ENCODE measurements around the gene SETDB1.

The SETDB1 gene

DNA sequence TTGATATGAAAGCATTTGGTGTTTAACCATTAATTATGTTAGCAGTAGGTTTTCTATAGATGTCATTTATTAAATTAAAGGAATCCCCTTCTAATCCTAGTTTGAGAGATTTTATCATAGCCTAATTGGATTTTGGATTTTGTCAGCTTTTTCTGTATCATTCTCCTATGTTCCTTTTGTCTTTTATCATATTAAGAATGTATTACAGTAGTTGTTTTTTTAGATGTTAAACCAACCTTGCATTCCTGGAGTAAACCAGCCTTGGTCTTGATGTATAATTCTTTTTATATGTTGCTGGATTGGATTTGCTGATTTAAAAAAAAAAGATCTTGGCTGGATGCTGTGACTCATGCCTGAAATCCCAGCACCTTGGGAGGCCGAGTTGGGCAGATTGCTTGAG, 5.6 kb downstream of the SETDB1 start:
- no peak for DNase-seq

DNA sequence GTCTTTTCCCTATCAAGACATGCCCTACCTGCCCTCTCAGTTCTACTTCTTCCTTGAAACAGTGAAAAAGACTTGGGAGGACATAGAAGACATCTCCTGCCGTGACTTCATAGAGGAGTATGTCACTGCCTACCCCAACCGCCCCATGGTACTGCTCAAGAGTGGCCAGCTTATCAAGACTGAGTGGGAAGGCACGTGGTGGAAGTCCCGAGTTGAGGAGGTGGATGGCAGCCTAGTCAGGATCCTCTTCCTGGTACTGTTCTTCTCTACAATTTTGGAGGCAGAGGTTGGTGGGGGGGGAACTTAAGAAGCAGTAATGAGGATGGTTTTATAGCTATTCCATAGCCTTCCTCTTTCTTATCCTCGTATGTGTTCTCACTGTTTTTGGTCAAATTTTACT, 18.7 kb downstream of the SETDB1 start:
- no peak for DNase-seq

DNA sequence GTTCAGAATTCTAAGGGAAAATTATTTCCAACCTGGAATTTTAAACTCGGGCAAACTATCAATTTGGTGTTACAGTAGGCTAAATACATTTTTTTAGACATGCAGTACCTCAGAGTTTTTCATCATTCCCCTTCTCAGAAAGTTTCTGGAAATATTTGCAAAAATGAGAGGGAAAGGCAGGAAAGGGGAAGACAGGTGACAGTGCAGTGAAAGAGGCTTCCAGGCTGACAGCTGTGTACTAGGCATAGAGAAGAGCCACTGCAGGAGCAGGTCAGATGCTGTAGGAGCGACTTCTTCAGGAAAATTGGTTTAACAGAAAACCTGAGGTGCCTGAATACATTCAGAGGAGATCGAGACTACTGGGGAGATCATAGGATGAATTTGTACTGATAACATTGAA, 28.5 kb downstream of the SETDB1 start:
- DNase-seq = no peak

DNA sequence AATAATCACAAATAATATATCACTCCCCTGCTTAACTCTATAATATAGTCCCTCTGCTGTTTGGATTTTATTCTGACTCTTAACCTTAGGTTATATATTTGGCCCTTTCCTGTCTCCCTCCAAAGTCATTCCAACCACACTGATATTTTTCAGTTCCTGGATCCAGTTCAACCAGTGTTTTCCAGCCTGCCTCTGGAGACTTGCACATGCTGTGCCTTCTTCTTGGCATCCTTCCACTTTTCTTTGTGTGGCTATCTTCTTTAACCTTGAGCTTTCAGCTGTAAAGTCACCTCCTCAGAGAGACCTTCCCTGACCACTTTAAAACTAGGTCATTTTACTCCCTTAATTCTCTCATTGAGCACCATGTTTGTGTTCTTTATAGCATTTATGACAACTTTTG, 29.1 kb downstream of the SETDB1 start:
- DNase-seq = no peak

DNA sequence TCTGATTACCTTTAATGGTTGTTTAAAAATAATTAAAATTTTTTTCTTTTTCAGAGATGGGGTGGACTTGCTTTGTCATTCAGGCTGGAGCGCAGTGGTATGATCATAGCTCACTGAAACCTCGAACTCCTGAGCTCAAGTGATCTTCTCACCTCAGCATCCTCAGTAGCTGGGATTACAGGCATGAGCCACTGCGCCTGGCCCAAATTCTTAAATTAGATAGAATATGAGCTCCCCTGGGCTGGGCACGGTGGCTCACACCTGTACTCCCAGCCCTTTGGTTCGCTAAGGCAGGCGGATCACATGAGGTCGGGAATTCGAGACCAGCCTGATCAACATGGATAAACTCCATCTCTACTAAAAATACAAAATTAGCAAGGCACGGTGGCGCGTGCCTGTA, 31.5 kb downstream of the SETDB1 start:
- no peak for DNase-seq

DNA sequence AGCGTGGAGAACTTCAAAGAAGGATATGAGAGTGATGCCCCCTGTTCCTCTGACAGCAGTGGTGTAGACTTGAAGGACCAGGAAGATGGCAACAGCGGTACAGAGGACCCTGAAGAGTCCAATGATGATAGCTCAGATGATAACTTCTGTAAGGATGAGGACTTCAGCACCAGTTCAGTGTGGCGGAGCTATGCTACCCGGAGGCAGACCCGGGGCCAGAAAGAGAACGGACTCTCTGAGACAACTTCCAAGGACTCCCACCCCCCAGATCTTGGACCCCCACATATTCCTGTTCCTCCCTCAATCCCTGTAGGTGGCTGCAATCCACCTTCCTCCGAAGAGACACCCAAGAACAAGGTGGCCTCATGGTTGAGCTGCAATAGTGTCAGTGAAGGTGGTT, 34.5 kb downstream of the SETDB1 start:
- no peak for DNase-seq

DNA sequence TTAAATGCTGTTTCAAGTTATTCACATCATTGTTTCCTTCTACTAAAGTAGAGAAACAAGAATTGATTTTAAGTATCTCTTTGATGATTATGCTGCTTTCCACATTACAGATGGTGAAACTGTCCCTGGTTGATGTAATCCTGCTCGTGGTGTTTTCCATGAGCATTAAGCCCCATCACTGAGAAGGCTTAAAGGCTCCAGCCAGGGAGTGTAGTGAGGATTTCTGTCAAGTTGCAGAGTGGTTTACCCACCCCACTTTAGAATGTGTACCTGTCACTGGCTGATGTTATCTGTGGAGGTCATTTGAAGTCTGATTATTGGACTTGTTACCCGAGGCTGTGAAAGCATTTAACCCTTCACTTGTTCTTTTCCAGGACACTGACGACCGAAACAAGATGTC, 35.6 kb downstream of the SETDB1 start:
- no peak for DNase-seq

DNA sequence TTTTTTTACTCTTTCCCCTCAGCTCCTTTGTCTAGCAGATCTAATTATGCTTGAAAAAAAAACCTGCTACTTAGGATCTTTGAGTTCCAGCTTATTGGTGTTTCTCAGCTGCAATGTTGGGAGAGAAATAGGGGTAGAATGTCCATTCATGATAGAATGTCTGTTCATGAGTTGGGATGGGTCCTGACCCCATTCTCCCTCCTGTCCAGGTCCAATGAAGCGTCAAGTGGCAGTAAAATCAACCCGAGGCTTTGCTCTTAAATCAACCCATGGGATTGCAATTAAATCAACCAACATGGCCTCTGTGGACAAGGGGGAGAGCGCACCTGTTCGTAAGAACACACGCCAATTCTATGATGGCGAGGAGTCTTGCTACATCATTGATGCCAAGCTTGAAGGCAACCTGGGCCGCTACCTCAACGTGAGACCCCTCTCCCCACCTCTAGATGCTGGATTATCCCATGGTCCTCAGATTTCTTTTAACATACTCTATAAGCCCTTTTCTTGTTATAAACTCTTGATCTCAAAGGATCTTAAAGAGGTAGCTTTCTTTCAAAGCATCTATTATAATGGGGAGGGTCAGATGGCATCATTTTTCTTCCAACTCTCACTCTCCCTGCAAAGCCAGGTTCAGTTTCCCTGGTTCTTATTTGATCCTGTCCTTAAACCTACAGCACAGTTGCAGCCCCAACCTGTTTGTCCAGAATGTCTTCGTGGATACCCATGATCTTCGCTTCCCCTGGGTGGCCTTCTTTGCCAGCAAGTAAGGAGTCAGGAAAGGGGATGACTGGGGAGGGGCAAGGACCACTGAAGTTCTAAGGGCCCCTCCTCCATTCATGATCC, 37.4 kb downstream of the SETDB1 start:
- no peak for DNase-seq

DNA sequence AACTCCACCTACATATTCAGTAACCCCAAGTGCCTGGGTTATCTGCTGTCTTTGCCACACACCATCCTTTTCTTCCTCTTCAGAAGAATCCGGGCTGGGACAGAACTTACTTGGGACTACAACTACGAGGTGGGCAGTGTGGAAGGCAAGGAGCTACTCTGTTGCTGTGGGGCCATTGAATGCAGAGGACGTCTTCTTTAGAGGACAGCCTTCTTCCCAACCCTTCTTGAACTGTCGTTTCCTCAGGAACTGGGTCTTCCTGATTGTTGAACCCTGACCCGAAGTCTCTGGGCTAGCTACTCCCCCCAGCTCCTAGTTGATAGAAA, 38.0 kb downstream of the SETDB1 start:
- DNase-seq = no peak

DNA sequence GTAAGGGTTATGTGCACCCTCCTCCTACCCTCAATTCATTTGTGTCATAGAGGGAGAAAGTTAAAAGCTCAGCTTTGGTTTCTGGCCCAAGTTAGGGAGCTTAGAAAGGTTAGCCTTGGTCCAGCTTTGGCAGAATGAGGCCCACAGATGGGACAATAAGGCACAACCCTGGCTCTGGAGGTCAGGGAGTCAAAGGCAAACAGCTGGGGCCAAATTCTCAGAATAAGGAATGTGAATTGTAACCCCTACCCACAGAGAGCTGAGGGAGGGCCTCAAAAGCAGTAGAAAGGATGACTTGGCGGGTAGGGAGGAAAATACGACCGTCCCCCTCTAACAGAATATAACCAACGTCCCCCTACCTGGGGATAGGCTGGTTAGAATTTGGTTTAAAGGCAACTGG, 39.4 kb downstream of the SETDB1 start:
- DNase-seq = no peak

DNA sequence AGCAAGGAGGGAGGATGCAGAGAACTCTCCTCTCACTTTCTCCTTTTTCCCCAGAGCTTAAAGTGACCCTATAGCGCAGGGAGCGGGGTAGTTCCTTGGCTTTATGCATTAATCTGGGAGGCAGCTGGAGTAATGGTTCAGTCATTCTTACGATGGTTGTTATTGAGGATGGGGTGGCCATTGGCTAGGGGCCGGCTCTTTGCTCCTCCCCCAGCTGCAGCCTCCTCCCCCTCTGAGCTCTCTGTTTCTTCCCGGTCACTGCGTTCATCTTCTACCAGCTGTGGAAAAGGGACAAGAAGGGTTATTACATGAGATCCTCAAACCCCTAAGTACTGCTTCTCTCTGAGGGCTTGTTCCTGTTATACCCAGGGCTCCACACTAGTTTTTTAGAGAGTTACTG, 39.8 kb downstream of the SETDB1 start:
- DNase-seq = no peak

DNA sequence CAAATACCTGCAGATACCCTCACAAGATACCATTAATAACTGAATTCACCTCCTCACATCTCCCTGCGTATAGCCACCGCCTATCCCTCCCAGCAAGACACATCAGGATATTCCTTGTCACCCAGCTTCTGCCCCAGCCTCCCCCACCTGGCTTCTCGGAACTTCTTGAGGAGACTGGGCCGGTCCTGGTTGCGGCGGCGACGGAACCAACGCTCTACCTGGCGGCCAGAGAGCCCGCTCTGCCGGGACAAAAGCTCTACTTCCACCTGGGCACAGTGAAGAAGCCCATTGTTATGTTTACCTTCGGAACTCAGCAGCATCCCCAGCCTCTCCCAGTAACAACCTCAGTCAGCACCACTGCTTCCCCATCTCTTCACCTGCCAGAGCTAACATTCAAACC, 41.8 kb downstream of the SETDB1 start:
- no peak for DNase-seq

DNA sequence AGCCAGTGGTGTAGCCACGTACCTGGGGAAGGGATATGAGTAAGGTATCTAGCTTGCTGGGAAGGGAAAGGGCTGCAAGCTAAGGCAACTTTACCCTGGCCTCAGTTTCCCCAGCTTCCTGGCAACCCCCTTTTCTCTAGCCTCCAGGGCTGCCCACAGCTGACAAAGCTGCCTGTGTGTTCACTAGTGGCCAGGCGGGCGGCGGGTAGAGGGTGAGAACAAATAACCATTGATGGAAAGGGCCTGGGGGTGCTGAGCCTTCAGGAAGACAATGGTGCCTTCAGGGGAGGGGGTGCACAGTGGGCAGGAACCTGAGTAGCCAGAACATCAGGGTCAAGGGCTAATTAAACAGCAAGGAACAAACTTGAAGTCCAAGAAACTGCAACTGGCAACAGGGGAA, 42.3 kb downstream of the SETDB1 start:
- no peak for DNase-seq

DNA sequence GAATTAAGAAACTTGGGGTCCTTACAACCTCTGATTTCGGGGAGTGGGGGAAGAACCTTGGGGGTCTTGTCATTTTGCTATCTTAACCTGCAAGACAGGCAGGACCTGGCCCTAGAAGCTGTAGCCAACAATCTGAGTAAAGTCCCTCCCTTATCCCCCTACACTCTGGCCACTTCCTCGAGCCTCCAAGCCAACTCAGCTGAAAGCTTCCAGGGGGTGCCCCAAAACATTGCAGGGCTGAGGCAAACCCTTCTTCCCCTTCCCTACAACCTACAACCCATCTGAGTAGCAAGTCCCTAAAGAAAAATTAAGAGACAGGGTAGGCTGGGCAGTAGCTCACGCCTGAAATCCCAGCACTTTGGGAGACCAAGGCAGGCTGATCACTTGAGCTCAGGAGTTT, 43.5 kb downstream of the SETDB1 start:
- no peak for DNase-seq

DNA sequence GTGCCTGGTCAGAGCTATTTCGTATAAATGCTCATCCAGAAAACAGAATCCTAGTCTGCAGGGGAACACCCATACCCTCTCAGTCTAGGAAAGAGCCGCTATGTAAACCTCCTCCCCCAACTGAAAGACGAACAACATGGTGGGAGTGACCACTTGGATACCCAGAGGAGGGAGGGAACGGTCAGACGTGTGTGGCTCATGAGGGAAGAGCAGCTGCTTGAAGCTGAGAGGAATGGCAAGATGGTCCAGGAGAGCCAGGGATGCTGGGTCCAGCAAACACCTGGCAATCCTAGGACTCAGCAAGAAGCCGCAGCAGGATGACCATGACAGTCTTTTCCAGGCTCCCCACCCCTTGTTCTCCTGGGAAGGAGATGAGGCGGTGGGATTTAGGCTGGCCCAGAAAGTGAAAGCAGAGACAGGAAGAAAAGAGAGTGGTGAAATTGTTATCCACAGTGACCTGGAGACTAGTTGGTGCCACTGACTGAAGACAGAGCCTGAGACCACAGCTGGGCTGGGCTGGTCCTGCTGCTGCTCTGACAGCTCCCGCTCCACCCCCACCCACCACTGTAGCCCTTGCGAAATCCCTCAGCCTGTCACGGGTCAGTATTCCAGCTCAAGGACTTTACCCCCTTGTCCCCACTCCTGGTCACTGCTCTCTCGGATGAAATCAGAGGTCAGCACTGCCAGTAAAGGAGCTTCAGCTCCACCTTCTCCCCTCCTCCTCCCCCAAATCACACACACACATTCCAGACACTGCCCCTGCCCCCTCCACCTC, 44.8 kb downstream of the SETDB1 start:
- no peak for DNase-seq

DNA sequence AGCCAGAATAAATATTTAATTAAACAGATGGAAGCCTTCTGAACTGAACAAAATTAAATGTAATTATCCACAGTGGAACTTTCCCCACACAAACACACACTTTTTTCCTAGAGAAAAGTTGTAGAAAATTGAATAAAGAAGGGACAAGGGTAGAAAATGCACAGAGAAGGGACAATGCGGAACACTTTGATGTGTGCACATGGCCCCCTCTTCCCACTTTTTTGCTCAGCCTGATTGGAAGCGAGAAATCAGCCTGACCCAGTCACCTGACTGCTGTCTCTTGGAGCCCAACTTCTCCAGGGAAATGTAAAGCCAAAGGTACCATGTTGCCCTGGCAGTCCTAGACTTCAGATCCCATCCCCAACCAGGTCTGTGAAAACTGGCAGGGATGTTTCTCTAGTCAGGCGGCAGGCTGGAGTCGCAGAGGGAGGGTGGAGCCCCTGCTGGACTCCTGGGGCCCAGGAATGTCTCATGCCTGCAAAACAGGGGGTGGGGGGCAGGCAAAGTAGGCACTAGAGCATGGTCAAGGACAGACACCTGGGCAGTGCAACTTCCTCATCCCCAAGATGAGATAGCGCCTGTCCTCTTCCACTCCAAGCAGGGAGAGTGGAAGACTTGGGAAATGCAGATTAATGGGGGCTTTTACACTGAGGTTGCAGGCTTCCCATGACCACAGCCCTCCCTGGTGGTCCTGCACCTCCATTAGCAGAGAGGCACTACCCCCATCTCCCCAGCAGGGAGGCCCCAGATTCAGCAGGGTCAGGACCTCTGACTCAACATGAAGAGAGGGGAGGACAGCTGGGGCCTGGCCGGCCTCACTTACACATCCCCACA, 45.6 kb downstream of the SETDB1 start:
- DNase-seq = no peak

DNA sequence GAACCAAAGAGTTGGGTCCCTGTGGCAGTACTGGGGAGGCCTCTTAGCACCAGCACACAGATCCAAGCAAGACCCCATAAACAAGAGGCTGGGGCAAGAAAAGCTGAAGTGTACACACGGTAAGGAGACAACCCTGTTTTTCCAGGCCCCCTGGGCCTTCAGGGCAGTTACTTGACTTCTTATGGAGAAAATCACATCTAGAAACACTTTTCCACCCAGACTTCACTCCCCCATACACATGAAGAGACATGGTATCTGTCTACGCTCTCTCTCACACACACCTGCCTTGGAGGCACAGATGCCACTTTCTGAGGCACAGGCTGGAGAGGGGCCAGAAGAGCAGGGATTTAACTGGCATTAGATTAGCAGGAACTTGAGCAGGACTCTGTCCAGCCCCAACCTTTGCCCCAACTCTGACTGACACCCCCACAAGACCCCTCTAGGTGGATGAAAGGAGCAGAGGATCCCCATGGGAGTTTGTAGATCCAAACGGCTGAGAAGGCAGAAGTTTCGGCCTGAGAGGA, 46.3 kb downstream of the SETDB1 start:
- no peak for DNase-seq

DNA sequence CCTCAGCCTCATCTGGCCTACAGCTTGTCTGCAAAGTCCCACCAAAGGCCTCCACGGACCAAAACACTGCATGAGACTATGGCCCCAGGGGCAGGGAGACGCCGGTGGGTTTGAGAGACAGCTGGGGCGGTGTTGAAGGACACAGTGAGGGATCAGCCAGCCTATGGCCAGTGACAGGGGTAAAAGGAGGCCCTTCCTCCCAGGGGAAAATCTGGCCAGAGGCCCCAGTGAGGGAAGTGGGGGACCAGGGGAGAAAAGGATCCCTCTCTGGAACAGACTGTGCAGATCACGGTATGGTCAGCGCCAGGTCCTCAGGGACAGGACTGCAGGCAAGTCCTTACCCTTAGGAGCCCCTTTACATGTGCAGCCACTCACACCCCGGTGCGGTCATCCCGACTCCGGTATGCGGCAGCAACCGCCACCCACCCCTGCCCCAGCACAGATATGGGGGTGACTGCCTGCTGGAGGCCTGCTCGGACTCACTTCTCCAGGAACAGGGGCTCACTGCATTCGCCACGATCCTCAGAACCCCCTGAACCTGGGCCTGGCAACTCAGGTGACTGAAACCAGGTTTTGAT, 47.2 kb downstream of the SETDB1 start:
- no peak for DNase-seq

DNA sequence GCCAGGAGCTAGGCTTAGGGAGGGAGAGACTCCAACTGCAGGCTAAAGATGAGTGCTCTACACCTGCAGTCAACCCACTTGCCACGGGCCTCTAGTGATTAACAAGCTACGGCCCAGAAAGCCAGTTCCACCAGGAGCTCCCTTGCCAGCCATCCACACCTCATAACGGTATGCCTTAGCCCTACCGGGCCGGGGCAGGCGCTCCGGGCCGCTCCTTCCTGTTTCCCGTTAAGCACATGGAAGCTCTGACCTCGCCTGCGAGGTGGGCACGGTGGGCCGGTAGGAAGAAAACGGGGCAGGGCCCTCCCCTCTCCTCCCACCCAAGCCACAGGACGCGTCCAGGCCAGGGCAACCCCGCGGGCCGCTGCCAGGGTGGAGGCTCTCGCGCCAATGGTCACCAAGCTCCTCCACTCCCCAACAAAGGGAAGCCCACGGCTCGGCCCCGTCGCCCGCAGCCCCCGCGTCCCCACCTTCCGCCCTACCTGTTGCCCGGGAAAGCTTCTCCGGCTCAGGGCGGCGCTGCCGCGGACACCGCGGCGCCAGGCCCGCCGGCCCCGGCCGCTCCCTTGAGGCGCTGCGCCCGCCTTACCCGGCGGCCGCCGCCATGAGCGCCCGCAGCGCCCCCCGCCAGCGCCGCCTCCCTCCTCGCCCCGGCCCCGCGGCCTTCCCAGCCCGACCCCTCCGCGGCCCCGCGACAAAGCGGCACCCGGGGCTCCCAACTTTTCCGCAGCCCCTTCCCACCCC, 47.8 kb downstream of the SETDB1 start:
- DNase-seq = peak; percentile 54

DNA sequence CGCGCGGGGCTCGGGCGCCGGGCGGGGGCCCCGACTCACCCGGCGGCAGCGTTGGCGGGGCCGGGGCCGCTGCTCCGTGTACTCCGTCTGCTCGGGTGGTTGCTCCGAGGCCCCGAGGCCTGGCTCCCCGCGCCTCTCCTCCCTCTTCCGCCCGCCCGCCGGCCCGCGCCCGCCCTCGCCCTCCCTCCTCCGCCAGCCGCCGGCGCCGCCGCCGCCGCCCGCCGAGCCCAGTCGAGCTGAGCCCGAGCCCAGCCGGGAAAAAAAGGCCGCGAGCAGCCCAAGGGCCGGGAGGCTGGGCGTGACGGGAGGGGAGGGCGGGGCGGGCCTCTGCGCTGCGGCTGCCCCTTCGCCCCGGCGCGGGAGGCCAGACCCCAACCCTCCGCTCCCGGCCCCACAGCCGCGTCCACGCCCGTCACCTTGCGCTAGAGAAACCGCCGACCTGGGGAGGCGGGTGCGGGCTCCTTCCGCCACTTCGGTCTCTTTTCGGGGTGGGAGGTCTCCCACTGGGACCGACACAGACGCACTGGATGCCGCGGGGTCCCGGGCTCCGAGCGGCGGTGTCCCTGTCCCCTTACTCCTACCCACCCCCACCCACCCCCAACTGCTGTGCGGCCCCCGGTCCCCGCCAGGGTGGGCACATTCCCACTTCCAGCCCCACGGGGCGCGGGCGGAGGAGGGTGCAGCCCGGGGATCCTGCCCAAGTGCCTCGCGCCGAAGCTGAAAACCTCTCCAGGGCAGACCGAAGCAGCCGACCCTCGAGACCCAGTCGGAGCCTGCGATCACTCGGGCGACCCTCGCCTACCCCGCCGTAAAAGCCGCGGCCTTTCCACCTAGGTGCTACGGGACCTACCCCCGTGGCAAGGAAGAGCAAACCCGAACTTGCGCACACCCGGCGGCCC, 48.7 kb downstream of the SETDB1 start, which contains the start of gene CERS2:
TSS of gene CERS2 (minus strand) at position 256 of the 899 bp plus-strand sequence. CDS start 5,745 bp downstream, outside the sequence.
- DNase-seq = peak; percentile 69

DNA sequence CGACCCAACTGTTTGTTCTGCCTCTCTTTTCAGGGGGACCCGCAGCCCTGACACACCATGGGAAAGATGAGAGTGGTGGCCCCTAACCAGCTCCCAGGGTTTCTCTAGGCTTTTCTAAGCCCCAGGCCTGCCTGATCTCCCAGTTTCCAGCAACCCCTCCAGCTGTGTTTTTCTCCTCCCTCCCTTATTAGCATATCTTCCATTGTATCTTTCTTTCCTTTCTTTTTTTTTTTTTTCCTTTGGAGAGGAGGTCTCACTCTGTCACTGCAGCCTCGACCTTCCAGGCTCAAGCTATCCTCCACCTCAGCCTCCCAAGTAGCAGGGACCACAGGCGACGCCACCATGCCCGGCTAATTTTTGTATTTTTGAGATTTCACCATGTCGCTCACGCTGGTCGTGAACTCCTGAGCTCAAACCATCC, 50.2 kb downstream of the SETDB1 start:
- no peak for DNase-seq
